Central memory CD4-positive, alpha-beta T cell (primary cell): ENCODE measurements around the gene PRRX2.

Source experiments
- DNase-seq: peaks from one replicate; pipeline ENCODE4 v3.0.0; 2022

PRRX2 gene

DNA sequence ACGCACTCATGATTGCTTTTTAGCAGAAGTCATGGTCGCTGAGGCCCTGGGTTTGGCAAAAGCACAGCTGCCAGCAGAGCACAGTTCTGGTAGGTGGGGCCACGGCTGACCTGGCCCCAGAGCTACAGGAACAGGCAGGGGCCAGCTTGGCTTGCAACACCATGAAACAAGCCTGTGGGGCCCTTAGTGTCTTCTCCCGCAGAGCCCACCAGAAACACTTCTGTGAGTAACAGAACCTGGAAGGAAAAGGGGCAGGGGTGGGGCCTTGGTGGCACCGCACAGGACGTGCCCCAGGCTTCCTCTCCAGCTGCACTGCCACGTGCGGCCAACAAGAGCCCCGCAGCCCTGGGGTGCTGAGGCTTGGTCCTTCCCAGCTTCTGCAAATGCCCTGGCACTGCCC lies 28.3 kb upstream of the PRRX2 start:
- no peak for DNase-seq

- no peak for DNase-seq
Measured at GRCh38 chr9:129637673-129638439, 27.6 kb upstream of the PRRX2 start.

- DNase-seq = no peak
Measured at GRCh38 chr9:129639034-129639630, 26.3 kb upstream of the PRRX2 start.

DNA sequence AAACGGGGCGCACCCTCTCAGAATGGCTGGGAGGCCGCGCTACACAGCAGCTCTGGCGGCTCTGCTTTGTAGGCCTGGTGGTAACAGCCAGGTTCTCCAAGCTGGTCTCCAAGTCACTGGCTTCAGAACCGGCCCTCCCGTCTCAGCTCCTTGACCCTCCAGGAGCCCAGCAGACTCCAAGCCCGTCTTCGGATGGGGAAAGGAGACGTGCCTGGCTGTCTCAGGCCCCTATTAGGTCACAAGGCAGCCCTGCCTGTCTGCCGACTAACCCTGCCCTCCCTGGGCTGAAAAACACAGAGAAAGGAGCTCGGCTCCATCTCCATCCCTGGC lies 25.7 kb upstream of the PRRX2 start:
- DNase-seq = no peak

GRCh38 chr9:129640086-129640870 lies 25.2 kb upstream of the PRRX2 start:
- DNase-seq = no peak

DNA sequence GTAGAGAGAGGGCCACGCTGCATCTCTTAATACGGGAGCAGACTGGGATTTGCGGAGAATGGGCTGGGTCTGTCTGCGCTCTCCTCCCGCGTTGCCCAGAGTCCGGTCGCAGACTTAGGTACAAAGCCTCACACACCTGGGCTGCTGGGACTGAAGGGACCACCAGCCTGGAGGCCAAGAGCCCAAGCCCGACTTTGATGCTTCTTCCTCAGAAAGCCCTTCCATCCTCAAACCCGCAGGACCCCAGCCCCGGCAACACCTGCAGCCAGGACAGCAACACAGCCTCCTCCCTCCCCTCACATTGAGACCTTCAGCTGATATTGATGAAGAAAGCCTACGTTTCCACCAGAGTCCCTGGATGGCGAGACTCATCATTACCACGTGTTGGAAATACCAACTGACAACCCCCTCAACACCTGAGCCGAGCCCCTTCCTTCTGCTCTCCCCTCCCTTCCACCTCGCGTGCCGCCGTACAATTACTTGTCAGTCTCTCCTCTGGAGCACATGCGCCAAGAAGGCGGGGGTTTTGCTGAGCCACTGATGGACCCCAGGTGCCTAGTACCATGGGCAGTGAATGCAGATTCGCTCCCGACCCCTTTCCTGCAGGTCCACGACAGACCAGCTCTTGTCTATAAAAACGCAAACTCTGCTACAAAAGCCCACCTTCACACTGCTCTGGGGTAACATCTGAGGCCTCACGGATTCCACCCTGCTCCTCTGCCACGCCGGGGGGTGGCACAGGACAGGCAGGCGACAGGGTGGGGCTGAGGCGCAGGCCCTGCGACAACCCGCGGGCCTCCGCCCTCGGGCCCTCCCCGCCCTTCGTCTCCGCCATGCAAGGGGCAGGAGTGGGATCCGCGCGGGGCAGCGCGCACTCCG lies 24.3 kb upstream of the PRRX2 start:
- no peak for DNase-seq

- DNase-seq = peak; percentile 84
Measured at GRCh38 chr9:129641750-129642585, 23.5 kb upstream of the PRRX2 start, which contains the start of gene ASB6. Gene ASB6 (minus strand): TSS chr9:129642151. CDS start chr9:129641999, 152 bp downstream.

- DNase-seq = no peak
Measured at GRCh38 chr9:129643706-129644105, 21.7 kb upstream of the PRRX2 start.

GRCh38 chr9:129644365-129644764 lies 21.1 kb upstream of the PRRX2 start:
- DNase-seq = no peak

- DNase-seq = no peak
Measured at GRCh38 chr9:129644902-129645301, 20.5 kb upstream of the PRRX2 start.

DNA sequence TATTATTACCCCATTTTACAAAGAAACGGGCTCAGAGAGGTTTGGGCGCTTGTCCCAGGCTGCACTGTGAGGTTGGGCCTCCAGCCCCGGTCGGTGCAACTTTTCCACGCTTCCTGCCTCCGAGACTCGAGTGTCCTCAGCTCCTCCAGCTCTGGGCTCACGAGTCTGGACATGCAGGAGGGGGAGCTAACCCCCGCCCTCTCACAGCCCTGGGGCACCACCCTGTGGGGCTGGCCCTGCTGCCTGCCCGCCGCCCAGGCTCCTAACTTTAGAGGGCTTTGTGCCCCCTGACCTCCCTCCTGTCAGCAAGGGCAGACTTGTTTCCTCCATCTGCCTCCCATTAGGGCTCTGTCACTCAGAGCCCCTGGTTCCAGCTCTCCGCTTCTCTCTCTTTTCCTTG lies 19.2 kb upstream of the PRRX2 start:
- DNase-seq = no peak

DNA sequence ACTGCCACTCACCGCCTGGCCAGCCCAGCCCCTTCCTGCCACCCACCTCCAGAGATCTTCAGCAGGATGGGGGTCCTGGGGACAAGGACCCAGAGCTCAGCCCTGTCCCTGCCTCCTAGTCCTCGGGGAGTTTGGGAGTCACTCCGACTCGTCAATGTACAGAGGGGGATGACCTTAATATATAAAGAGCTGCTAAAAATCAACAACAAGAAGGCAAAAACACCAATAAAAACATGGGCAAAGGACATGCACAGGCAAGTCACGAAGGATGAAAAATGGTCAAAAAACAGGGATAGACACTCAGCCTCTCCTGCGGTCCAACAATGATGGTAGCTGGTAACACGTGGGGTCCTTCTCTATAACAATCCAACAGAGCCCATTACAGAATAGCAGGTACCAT lies 18.8 kb upstream of the PRRX2 start:
- no peak for DNase-seq

DNA sequence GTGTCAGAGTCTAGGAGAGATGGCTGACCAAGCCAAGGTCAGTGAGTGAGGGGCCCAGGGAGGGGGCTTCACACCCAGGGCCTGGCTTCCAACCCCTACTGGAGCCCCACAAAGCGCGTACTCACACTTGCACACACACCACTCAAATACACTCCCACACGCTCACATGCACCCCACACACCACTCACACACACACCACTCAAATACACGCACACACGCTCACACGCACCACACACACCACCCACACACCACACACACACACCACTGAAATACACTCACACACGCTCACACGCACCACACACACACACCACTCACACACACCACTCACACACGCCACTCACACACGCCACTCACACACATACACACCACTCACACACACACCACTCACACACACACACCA lies 17.8 kb upstream of the PRRX2 start:
- no peak for DNase-seq

GRCh38 chr9:129648092-129648763 lies 17.2 kb upstream of the PRRX2 start:
- DNase-seq = no peak

GRCh38 chr9:129648764-129649115 lies 16.7 kb upstream of the PRRX2 start:
- DNase-seq = no peak

DNA sequence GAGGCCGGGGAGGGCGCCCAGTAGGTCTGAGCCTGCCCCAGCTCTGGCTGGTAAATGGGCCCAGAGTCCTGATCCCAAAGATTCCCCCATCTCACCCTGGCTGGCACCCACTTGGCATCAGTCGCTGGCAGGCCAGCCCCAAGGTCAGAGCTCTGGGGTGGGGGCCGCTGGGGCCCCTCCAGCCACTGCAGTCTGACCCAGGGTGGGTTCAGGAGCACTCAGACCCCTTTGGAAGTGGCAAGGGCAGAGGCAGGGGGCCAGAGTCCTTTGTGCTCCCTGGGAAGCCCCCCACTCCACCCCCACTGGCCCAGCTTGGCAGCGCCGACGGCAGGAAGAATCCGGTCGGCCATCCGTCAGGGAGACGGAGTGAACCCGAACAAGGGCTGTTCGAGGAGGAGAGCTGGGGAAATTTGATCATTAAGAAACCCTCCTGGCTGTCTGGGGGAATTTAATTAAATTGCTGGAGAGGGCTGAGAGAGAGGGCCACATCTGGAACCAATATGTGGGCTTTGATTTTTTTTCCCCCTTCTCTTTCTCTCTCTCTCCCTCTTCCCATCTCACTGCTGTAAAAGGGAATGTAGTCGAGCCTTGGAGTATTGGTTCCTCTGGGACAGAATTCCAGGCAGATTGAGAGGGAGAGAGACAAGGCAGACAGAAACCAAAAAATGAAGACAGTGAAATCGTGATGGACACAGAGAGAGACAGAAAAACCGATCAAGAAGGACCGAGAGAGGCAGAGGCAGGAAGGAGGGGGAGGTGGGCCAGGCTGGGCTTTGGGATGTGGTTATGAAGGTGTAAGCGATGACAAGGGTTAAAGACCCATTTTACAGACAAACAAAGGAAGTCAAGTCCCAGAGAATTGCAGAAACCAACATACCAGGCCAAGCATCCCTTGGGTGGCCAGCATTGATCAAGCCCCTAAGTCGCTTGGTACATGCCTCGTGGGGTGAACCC lies 15.4 kb upstream of the PRRX2 start:
- DNase-seq = no peak

- DNase-seq = no peak
Measured at GRCh38 chr9:129650680-129651235, 14.7 kb upstream of the PRRX2 start.

DNA sequence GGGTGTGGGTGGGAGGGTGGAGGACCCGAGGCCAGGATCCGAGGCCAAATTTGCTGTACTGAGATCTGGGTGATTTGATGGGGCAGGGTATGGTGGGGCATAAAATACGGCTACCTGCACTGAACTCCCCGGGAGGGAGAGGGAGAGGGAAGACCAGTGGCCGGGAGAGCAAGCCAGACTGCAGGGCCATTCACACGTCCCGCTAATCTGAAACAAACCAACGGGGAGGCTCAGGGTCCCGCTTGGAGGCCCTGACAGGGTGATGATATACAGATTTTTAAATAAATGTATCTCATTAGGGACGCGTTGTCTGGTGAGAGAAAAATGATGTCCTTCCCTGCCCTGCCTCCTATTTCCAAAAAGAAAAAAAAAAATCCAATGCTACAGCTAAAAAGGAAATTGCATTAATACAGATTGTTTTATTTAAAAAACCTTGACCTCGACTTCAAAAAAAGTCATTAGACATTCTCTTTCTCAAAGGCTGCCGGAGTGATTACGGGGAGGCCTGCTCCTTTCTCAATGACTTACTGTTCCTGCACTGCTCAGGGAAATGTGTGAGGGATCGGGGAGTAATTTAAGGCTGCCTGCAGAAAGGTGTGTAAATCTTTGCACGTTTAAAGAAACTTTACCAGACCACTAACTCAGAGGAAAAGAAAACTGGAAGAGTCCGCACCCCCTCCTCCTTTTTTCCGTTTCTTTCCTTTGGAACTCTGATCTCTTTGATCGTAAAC lies 11.5 kb upstream of the PRRX2 start:
- DNase-seq = no peak

GRCh38 chr9:129654554-129655040 lies 10.8 kb upstream of the PRRX2 start:
- DNase-seq = no peak
